IPS-NIHi7 (cell line): ENCODE data around the gene CPT1B.

Source experiments
- DNase-seq: peaks from one replicate; pipeline ENCODE4 v3.0.0; 2012; ENCODE audit warnings: mixed read lengths; ENCODE audit errors: extremely low spot score

Gene CPT1B

DNA sequence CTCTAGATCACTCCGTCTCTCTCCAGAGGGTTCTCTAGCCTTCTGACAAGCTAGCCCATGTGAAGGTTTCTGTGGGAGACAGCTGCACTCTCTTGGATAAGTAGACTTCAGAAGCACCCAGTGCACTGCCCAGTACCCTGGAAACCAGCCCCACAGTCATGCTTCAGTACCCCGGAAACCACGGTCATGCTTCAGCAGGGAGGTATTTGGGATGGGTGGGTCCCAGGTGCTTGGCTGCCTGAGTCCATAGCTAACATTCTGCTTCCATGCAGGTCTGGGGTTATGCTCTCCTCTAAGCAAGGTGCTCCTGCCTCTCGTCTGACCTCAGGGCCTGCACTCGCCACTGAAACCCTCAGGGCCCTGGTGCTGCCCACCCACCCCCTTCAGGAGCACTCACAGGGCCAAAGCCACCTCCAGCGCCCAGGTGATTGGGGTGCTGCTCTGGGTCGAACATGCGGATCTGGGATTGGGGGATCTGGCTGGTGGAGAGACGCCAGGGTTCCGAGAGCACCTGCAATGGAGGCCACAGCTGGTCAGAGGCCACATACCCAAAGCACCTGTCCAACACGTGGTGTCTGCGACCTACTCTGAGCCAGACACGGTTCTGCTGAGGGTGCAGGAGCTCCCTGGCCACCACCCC lies 8.2 kb downstream of the CPT1B start:
- DNase-seq = no peak

DNA sequence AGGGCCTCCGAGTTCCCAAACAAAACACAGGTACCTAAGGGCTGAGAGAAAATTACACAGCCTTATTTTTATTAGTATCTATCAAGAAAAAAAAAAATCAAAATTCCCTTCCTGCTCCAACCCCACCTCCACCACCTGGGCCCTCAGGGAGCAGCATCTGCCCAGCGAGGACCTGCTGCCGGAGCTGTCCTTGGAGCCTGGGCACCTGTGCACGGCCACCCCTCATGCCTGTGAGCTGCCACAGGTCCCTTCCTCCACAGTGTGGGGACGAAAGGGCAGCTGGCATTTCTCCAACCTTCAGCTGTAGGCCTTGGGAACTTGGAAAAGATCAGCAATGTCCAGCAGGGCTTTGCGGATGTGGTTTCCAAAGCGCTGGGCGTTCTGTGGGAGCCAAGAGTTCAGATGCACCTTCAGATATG lies 9.2 kb downstream of the CPT1B start:
- no peak for DNase-seq

DNA sequence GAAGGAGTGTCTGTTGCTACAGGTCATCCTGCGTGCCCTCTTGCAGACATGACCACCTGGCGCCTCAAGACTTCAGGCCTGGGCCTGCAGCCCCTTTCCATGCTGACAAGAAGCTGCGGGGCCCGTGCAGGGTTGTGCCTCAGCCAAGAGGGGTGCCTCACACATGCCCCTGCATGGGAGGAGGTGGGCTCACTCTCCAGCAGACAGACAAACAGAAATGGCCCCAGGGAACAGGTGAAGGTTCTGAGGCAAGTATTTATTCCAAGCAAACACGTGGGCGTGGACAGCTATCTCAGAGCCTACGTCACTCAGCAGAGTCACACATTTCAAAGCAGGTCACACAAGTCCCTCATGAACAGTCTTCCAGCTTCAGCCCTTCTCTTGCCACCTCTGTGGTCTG lies 9.6 kb downstream of the CPT1B start:
- DNase-seq = no peak

DNA sequence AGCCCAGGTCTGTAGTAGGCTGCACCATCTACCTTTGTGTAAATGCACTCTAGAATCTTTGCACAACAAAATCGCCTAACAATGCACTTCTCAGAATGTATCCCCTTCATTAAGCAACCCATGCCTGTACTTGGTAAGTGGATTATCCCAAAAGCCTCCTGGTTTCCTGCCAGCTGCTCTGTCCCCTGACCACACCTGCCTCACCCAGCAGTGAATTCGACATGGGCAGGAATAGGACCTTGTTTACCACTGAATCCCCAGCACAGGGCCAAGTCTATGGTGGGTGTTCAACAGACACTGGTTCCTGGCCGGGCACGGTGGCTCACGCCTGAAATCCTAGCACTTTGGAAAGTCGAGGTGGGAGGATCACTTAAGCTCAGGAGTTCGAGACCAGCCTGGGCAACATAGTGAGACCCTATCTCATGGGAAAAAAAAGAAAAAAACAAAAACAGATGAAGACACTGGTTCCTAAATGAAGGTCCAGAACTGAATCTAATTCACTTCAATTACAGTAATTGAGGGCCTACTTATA lies 10.4 kb downstream of the CPT1B start:
- DNase-seq = no peak

DNA sequence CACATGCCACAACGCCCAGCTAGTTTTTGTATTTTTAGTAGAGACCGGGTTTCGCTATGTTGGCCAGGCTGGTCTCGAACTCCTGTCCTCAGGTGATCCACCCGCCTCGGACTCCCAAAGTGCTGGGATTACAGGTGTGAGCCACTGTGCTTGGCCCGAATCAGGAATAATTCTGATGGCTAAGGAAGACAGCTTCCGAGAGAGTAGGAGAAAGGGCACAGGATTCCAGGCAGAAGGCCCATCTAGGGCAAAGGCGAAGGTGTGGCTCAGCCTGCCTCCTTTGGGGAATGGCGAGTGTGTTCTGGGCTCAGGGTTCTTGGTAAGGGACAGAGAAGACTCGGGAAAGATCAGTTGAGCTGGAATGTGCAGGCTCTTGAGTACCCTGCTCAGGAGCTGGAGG lies 13.9 kb downstream of the CPT1B start:
- no peak for DNase-seq

DNA sequence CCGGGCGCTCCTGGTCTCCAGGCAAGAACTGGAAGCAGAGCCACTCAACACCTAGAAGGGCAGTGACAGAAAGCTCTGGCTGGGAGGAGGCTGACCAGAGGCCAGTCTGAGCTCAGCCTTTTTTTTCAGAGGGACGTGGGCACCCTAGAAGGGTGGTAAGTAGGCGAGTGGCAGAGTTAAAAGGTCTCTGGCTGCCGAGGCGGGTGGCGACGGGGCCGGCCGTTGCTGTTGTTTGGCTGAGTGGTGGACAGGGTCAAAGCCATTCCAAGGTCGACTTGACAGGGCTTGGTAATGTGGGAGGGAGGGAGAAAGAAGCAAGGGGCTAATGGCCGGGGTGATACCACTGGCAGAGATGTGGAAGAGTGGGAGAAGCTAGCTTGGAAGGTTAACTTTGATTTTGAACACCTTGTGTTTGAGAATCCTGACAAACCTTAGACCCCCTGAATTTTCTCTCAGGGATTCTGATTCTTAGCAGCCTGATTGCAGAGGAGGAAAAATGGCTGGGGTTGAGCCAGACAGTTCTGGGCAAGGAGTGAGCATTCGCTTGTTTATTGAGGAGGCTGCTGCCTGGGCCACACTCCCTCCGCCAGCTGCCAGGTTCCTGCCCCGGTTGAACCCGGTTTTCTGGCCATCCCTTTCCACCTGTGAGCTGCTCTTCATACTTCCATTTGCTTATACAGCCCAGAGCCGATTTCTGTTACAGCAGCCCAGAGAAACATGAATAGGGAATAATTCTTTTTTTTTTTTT lies 14.6 kb downstream of the CPT1B start:
- no peak for DNase-seq

DNA sequence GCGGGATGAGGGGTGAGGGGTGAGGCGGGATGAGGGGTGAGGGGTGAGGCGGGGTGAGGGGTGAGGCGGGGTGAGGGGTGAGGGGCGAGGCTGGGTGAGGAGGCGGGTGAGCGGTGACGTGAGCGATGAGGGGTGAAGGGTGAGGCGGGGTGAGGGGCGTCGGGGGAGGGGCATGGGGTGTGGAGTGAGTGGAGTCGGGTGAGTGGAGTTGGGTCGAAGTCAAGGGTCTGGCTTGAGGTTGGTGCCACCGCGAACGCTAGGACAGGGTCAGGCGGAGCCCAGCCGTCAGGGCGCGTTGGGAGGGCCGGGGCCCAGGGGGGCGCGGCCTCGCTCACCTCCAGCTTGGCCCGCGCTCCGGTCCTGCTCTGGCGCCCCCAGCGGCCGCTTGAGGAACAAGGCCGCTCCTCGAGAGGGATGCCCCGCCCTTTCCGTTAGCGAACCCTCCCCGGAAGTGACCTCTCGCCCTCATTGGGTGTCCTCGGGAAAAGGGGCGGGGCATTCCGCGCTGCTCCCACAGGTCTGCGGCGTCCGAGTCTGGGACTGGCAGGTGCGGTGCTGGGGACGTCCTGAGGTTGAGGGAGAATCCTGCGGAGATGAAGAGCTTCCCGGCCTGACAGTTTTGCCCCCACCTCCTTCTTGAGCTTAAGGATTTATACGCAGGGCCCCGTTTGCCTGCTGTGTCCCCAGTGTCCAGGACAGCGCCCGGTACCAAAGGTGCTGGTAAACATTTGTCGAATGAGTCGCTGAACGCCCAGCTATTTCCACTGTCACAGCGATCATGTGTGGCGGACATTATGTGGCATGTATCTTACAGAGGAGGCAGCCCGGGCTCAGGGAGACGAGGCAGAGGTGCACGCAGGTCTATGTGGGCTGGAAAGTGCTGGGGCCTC lies 15.5 kb downstream of the CPT1B start, which contains the start of gene SYCE3:
SYCE3 (minus strand) TSS at position 397 of the 890 bp plus-strand sequence. CDS start 6,514 bp downstream, outside the sequence.
- DNase-seq = peak; percentile 97

DNA sequence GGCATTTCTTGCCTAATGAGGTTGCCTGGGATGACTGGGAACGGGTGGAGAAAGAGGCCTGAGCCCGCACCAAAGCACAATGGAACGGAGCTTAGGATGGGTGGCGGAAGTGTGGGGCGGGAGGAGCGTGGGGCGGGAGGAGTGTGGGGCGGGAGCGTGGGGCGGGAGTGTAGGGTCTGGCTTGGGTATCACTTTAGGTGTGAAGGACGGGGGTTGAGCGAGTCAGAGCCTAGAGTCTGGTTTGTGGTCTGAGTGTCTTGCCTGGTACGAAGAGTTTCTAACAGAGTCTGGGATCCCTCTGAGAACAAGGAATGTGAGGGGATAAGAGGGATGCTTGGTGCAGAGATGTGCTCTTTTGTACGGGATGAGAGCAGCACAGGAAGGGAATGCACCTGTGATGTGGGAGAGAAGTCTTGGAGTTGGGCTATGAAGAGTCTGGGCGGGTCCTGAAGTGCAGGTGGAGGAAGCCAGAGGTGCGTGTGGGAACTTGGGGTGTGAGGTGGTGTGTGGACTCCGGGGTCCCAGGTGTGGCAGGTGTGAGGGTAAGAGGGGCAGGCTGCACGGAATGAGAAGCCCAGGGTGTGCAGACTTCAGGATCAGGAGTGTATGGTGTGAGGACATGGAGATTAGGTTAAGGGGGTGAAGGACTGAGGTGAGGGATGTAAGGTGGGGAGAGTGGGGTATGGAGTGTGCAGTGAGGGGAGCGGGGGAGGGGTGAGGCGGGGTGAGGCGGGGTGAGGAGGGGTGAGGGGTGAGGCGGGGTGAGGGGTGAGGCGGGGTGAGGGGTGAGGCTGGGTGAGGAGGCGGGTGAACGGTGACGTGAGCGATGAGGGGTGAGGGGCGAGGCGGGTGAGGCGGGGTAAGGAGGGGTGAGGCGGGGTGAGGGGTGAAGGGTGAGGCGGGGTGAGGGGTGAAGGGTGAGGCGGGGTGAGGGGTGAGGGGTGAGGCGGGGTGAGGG lies 16.5 kb downstream of the CPT1B start:
- DNase-seq = no peak

DNA sequence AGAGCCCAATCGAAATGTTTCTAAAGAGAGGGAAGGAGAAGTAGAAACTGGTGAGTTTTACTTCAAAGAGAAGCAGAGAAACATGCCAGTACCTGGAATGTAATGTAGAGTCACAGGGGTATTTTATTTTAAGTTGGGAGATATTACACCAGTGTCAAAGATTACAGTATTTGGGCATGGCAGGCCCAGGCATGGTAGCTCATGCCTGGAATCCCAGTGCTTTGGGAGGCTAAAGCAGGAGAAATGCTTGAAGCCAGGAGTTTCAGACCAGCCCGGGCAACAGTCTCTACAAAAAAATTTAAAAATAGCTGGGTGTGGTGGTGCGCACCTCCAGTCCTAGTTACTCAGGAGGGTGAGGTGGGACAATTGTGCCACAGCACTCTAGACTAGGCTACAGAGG lies 18.2 kb downstream of the CPT1B start:
- no peak for DNase-seq

DNA sequence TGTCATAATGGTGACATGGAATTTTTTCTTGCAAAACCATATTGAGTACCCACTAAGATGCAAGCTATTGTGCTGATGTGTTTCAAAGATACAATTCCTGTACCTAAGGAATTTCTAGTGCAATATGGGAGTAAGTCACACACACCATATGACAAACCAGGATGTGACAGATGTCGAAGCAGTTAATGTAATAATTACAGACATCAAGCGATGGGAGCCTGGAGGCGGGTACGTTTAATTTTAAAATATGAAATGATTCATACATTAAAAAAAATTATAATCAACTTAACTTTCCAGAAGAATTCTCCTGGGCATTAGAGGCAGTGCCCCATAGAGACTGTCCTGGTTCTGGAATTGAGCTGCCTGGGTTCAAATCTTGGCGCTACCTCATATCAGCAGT lies 21.5 kb downstream of the CPT1B start:
- no peak for DNase-seq

DNA sequence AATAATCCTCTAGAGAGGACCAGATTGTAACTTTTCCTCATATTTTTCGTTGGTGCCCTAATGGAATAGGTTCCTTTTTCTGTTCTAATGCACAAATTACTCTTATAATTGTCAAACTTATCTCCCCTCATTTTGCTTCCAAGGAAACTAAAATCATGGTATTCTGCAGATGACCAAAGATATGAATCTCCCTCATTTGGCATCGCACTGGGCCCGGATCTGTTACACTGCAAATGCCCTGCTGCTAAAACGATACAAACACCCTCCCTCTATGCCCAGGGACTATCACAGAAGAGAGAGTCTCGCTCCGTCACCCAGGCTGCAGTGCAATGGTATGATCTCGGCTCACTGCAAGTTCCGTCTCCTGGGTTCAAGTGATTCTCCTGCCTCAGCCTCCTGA lies 24.9 kb downstream of the CPT1B start:
- no peak for DNase-seq

DNA sequence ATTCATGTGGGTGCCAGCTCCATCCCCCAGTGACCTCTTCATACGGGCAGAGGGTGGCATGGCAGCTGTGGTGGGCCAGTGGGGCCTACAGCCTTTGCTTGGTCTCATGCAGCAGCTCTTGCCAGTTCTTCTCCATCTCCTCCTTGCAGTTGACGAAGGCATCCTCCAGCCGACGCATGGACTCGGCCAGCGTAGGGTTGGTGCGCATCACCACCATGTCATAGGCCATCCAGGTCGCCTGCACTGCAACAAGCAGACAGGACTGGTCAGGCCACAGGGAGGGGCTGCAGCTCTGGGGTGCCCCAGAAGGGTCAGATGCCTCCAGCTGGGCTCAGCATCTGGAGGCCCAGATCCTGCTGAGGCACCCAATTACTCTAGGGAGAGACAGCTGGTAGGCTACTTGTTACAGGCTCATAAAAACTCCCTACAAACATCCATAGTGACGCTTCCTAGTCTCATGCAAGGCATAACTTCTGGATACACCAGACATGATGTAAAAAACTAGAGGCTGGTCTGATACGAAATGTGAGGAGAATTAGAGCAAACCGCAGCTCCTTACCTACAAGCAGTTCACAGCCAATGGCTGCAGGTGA lies 27.0 kb downstream of the CPT1B start:
- DNase-seq = no peak

DNA sequence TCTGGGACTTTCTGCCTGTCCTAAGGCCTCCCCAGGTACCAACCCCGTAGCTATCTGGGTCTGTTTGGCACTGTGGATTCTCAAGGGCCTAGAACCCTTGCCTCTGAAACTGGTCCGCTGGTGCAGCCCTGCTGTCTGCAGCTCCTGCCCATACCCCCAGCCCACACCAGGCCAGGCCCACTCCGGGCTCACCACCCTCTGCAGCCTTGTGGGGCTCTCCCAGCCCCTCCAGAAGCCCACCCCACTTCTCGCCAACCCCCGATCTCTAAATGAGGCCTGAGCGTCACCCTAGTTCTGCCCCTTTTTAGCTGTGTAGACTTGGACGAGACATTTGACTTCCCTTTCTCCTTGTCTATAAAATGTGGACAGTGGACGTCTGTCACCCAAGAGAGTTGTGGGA lies 27.8 kb downstream of the CPT1B start:
- no peak for DNase-seq

DNA sequence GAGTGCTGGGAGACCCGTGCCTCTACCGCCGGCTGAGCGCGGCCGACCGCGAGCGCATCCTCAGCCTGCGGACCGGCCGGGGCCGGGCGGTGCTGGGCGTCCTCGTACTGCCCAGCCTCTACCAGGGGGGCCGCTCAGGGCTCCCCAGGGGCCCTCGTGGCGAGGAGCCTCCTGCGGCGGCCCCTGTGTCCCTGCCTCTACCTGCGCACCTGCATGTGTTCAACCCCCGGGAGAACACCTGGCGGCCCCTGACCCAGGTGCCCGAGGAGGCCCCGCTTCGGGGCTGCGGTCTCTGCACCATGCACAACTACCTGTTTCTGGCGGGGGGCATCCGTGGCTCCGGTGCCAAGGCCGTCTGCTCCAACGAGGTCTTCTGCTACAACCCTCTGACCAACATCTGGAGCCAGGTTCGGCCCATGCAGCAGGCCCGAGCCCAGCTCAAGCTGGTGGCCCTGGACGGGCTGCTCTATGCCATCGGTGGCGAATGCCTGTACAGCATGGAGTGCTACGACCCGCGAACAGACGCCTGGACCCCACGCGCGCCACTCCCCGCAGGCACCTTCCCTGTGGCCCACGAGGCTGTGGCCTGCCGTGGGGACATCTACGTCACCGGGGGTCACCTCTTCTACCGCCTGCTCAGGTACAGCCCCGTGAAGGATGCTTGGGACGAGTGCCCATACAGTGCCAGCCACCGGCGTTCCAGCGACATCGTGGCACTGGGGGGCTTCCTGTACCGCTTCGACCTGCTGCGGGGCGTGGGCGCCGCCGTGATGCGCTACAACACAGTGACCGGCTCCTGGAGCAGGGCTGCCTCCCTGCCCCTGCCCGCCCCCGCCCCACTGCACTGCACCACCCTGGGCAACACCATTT lies 29.1 kb downstream of the CPT1B start:
- DNase-seq = no peak

DNA sequence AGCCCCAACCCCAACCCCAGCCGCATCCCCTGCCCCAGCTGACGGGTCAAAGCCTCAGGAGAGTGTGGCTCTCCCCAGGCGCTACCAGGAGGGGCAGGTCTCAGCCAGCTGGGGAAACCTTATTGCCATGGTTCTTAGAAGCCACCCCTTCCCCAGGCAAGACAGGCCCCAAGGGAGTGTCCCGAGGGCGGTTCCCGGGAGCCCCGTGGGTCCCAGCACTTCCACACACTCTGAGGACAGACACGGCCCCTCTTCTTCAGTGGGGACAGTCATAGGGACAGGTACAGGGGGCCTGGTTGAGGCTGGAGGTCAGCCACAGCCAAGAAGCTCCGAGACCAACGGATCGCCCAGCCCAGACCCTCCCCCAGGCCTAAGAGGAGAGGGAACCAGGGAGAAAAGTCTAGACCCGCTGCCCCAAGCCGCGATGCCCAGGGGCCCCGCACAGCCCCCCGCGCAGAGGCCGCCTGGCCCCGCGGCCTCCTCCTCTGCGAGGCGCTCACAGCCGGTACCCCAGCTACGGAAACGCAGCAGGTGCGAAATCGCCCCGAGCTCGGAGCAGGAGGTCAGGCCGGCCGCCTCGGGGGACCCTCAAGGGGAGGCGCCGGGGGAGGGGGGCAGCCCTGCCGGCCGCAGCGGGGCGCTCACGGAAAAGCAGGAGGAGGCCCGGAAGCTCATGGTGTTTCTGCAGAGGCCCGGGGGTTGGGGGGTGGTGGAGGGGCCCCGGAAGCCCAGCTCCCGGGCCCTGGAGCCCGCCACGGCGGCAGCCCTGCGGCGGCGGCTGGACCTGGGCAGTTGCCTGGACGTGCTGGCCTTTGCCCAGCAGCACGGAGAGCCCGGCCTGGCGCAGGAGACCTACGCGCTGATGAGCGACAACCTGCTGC lies 29.9 kb downstream of the CPT1B start:
- DNase-seq = no peak

DNA sequence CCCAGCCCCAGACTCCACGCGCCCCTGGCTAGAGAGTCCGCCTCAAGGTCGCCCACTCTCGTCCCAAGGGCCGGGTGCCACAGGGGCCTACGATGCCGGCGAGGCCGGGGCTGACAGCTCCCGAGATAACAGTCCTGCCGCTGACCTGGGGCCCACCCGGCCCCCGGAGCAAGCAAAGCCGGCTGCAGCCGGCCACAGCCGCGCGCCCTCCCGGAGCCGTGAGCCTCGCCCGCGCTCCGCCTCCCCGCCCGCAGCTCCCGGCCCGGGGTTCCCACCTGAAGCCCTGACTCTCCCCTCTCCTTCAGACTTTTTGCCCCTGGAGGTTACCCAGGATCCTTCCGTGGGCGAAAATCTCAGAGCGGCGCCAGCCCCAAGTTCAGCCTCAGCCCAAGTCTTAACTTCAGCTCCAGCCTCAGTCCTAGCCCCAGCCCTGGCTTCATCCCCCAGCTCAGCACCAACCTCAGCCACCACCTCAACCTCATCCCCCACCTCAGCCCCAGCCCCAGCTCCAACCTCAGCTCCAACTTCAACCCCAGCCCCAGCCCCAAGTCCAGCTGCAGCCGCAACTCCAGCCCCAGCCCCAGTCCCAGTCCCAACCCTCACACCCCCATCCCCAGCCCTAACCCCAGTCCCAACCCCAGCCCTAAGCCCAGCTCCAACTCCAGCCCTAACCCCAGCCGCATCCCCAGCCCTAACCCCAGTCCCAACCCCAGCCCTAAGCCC lies 30.8 kb downstream of the CPT1B start:
- DNase-seq = no peak

DNA sequence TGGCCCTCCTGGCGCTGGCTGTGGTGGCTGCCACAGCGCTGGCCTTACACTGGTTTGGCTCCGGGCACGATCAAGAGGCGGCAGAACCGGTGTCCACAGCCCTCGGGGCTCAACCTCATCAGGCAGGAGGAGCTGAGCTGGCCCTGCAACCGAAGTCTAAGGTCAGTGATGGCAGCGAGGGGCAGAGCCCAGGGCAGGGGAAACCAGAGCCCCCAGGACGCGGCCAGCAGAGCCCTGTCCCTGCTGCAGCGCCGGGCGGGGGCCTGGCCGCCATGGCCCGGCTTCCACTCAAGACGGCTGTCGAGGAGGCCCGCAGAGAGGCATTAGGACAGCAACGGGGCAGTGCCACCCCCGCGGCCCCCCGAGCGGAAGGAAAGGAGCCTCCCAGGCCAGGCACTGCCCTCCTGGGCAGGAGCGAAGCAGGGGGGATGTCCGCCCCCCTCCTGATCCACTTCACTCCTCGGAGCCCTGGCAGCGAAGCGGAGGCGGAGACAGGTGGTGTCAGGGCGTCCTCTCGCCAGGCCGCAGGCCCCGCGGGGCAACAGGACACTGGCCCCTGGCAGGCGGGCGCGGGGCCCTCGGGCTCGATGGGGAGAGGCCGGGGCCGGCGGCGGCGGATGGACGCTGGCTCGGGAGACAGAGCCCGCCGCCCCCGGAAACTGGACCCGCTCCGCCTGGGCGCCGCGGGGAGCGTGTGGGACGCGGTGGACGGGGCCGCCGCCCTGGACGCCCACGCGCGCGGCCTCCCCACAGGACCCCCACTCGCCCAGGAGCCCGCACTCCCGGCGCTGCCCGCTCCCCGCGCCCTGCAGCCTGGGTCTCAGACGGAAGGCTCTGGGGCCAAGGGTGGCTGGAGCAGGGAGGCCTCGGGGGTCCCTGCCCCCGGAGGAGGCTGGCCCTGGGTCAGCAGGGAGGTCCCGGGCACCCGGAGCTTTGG lies 31.6 kb downstream of the CPT1B start:
- no peak for DNase-seq
